Measurements from ENCODE around the gene UBE2S.

Gene UBE2S

DNA sequence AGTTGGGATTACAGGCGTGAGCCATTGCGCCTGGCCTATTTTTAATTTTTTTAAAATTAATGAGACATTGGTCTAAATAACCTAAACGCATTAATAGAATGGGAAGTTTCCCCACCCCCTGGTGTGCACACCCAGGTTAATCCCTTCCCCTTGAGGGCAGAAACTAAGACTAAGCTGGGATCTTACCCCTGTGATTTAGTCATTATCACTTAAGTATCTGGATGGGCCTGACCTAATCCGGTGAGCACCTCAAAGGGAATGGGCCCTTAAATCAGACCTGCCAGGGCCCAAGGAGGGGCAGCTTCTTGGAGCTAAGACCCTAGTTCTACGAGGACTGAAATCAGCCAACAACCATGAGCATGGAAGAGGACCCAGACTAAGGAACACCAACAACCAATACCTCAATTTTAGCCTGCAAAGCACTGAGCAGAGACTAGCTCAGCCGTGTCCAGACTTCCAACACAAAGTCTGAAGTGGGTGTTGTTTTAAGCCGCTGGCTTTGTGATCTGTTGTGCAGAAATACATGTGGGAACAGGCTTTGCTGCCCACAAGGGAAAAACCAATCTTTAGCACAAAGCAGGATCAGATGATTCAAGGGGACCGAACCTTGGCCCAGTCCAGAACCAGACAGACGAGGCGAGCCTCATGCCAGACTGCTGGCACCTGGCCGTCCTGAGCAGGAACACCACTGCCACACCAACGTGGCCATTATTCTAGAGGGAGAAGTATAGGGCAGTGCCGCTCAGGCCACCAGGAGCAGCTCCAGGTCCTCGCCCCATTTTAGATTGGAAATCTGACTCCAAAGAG is 7.1 kb downstream of the UBE2S start:
- DNase-seq (no peak), ATAC-seq (no peak)
- no peak overlapping the region for H3K4me3 Mint-ChIP-seq
- peak overlapping the region in 1 of 2 donors; percentile 90 for H3K27ac Mint-ChIP-seq
- no peaks in the 10 kb centered on the region for H3K27me3 Mint-ChIP-seq
- H3K9me3 Mint-ChIP-seq, result no peaks in the 10 kb centered on the region
- H3K4me1 Mint-ChIP-seq, result peaks cover 50% of the 10 kb centered on the region

DNA sequence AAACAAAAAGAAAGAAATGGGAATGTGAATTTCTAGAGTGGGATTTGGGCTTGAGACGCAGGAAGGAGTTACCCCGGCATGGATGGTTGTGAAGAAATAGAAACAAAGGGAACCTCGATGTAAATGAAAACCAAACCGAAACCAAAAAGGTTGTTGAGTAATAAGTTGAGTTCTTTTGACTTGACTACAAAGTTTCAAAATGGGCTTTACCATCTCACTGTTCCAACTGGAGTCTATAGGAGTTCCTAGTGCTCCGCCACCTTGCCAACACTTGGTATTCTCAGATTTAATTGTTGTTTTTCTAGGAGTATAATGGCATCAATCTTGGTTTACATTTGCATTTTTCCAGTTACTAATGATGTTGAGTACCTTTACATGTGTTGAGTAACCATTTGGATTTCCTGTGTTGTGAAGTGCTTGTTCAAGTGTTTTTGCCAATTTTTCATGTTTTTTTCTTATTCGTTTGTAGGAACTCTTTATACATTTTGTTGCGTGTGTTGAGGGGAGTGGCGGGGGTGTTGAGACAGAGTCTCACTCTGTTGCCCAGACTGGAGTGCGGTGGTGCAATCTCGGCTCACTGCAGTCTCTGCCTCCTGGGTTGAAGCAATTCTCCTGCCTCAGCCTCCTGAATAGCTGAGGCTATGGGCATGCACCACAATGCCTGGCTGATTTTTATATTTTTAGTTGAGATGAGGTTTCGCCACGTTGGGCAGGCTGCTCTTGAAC is 9.2 kb downstream of the UBE2S start:
- H3K4me1 Mint-ChIP-seq, result peaks cover 40% of the 10 kb centered on the region
- H3K4me3 Mint-ChIP-seq, result no peak overlapping the region
- no peaks in the 10 kb centered on the region for H3K27me3 Mint-ChIP-seq
- DNase-seq, result no peak
- H3K27ac Mint-ChIP-seq, result peak overlapping the region in 1 of 2 donors; percentile 10
- H3K9me3 Mint-ChIP-seq, result no peaks in the 10 kb centered on the region
- ATAC-seq, result peak; percentile 47

DNA sequence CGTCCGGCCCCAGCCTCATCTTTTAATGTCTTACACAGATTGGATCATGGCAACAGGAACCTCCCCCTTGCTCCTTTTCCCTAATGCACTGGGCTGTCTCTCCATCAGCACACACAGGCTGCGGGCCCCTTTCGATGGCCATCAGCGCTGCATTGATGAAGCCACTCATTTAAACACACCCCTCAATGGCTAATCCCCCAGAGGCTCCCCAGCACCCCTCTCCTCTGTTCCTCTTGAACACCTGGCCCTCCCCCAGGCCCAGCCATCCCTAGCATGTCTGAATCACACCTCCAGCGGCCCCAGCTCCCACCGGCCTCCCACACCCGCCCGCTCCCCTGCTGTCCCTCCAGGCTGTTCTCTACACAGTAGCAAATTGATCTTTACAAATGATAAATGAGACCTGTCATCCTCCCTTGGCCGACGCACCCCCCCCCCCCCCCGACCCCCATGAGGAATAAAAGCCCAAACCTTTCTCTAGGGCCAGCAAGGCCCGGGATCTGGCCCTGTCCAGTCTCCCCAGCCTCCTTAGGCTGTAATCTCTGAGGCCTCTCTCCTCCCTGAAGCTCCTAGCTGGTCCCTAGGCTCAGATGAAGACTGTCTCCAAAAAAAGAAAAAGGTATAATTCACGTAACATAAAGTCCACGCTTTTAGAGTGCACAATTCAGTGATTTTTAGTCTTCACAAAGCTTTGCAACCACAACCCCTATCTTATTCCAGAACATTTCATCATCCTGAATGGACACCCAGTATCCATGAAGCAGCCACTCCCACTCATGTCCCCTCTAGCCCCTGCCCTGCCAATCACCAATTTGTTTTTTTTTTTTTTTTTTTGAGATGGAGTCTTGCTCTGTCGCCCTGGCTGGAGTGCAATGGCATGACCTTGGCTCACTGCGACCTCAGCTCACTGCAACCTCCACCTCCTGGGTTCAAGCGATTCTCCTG is 14.5 kb downstream of the UBE2S start:
- no peaks in the 10 kb centered on the region for H3K27me3 Mint-ChIP-seq
- peak overlapping the region in 1 of 2 donors; percentile 77 for H3K27ac Mint-ChIP-seq
- no peaks in the 10 kb centered on the region for H3K9me3 Mint-ChIP-seq
- H3K4me1 Mint-ChIP-seq, result peaks cover 44% of the 10 kb centered on the region
- DNase-seq (no peak), ATAC-seq (peak; percentile 19)
- no peak overlapping the region for H3K4me3 Mint-ChIP-seq

DNA sequence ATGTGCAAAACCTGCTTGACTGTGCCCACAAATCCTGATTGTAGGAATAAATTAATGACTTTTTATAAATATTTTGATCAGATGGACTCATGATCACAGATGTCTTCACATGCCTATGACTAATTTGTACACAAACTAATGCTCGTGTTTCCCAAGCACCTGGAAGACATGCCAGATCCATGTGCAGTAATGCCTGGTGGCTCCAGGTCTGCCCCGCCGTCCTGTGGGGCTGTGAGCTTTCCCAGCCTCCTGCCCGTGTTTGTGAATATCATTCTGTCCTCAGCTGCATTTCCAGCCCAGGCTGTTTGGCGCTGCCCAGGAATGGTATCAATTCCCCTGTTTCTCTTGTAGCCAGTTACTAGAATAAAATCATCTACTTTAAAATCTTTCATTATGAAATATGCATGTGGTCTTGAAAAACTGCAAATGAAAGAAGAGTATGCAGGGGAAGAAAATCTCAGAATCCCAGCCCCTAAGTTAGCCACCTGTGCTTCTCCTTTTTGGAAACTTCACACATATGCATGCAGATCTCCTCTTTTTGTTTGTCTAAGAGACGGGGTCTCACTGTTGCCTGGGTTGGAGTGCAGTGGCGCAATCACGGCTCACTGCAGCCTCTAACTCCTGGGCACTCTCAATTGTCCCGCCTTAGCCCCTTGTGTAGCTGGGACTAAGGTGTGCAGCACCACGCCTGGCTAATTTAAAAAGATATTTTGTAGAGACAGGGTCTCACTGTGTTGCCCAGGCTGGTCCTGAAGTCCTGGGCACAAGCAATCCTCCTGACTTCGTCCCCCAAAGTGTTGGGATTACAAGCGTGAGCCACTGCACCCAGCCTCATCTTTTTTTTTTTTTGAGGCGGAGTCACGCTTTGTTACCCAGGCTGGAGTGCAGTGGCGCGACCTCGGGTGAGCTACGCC is 15.6 kb downstream of the UBE2S start:
- DNase-seq (no peak), ATAC-seq (no peak)
- no peak overlapping the region for H3K27ac Mint-ChIP-seq
- no peaks in the 10 kb centered on the region for H3K9me3 Mint-ChIP-seq
- no peak overlapping the region for H3K4me3 Mint-ChIP-seq
- H3K4me1 Mint-ChIP-seq, result peaks cover 51% of the 10 kb centered on the region
- no peaks in the 10 kb centered on the region for H3K27me3 Mint-ChIP-seq

DNA sequence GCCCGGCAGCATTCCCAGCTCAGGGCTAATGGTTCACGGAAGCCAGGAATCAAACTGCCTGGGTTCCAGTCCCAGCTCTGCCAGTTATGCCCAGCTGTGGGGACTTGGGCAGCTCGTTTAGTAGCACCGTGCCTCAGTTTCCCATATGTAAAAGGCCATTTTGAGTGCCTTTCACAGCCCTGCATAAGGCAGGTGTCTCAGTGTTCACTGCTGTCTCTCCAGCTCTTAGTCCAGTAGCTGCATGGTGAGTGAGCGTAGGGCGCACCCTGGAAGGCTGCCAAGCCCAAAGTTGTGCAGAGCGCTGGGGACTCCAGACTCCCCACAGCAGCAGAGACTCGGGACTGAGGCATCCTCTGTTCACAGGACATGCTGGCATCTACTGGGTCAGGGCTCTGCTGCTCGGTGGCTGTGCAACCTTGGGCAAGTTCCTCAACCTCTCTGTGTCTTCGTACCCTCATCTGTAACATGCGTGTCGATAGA is 16.4 kb downstream of the UBE2S start:
- peaks cover 58% of the 10 kb centered on the region for H3K4me1 Mint-ChIP-seq

DNA sequence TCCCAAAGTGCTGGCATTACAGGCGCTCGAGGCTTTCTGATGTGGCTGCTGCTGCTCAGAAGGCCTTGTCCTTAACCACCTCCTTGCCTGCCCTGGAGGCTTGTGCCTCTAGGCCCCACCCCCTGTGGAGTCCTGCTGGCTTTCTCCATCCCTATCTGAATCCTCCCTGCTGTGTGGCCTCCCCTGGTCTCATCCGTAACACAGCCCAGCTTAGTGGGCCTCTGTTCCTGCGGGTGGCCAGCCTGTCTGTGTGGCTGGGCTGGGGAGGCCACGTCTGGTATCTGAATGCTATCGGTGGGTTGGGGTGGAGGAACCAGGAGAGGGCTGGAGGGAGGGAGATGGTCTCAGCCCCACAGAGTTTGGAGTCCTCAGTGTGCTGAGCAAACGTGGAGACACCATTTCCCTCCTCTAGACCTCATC is 17.1 kb downstream of the UBE2S start:
- no peaks in the 10 kb centered on the region for H3K9me3 Mint-ChIP-seq
- ATAC-seq (no peak), DNase-seq (no peak)
- peak overlapping the region; percentile 83 to 88 for H3K27ac Mint-ChIP-seq
- no peaks in the 10 kb centered on the region for H3K27me3 Mint-ChIP-seq
- no peak overlapping the region for H3K4me3 Mint-ChIP-seq
- peaks cover 62% of the 10 kb centered on the region for H3K4me1 Mint-ChIP-seq

More for the DNA sequence above, 16.4 kb downstream of the UBE2S start:
- Mint-ChIP-seq H3K4me3 (no peak overlapping the region), H3K27ac (no peak overlapping the region), H3K27me3 (no peaks in the 10 kb centered on the region), H3K9me3 (no peaks in the 10 kb centered on the region)
- DNase-seq (no peak), ATAC-seq (no peak)

DNA sequence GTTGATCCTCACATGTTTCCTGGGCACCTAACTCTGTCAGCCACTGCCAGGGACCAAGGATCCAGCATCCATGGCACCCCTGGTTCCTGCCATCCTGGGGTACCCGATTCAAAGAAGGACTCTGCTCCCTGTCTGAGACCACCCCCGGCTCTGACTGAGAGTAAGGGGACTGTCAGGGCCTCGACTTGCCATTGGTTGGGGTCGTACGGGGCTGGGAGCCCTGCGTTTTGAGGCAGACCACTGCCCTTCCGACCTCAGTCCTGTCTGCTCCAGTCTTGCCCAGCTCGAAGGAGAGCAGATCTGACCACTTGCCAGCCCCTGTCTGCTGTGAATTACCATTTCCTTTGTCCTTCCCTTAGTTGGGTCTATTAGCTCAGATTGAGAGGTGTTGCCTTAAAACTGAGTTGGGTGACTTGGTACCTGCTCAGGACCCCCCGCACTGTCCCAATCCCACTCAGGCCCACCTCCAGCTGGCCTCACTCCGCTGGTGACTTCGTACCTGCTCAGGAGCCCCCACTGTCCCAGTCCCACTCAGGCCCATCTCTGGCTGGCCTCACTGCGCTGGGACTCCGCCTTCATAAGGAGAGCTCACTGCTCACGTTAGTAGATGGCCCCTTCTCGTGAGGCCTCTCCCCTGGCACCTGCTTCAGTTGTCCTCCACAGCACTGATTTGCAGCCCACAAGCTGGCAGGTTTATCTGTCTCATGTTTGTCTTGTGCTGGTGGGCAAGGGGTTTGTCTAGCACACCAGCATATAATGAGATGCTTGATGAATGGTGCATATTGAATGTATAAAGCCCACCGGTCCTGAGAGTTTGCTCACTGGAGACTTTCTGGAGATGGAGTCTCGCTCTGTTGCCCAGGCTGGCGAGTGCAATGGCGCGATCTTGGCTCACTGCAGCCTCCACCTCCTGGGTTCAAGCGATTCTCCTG is 17.9 kb downstream of the UBE2S start:
- Mint-ChIP-seq H3K9me3 (no peaks in the 10 kb centered on the region), H3K27me3 (no peaks in the 10 kb centered on the region), H3K4me1 (peaks cover 66% of the 10 kb centered on the region), H3K27ac (peak overlapping the region; percentile 58 to 83), H3K4me3 (peak overlapping the region; percentile 23 to 68)
- no peak for ATAC-seq
- no peak for DNase-seq

DNA sequence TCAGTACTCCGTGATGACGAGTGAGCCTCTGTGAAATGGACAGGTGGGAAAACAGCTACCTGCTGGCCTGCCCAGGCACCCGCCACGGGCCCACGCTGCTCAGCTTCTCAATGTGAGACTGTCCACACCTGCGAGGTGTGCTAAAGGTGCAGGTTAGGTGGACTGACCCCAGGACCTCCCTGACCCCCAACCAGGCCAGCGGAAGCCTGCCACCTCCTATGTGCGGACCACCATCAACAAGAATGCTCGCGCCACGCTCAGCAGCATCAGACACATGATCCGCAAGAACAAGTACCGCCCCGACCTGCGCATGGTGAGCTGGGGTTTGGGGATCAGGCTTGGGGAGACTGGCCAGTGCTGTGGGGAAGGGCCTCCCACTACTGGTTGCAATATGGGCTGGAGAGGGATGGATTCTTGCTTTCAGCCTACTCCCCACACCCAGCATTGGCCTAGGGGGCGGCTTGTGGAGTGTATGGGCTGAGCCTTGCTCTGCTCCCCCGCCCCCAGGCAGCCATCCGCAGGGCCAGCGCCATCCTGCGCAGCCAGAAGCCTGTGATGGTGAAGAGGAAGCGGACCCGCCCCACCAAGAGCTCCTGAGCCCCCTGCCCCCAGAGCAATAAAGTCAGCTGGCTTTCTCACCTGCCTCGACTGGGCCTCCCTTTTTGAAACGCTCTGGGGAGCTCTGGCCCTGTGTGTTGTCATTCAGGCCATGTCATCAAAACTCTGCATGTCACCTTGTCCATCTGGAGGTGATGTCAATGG is 19.7 kb downstream of the UBE2S start:
- no peaks in the 10 kb centered on the region for H3K9me3 Mint-ChIP-seq
- peaks cover 69% of the 10 kb centered on the region for H3K4me1 Mint-ChIP-seq
- H3K27me3 Mint-ChIP-seq, result no peaks in the 10 kb centered on the region
- H3K4me3 Mint-ChIP-seq, result peak overlapping the region; percentile 93 to 98
- ATAC-seq (no peak), DNase-seq (no peak)
- H3K27ac Mint-ChIP-seq, result peak overlapping the region; percentile 76 to 79

DNA sequence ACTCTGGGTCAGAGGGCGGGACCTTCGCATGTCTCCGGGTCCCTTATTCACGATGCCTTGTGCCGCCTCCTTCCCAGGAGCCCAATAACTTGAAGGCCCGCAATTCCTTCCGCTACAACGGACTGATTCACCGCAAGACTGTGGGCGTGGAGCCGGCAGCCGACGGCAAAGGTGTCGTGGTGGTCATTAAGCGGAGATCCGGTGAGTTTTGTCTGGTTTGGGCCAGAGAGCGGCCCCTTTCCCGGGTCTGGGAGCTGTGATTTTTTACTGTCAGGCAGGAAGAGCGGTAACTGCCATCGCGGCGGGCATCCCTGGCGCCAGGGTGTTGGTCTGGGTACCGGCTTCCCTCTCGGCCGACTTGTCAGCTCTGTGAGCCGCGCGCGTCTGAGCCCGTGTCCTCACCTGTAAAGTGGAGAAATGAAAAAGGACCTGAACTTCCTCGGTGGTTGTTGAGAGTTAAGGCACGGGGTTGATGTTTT is 21.1 kb downstream of the UBE2S start:
- Mint-ChIP-seq H3K4me3 (peak overlapping the region; percentile 93 to 98), H3K9me3 (peaks cover 0 to 4% of the 10 kb centered on the region in 2 donors), H3K4me1 (peaks cover 80% of the 10 kb centered on the region), H3K27me3 (no peaks in the 10 kb centered on the region), H3K27ac (peak overlapping the region; percentile 99)
- ATAC-seq (no peak), DNase-seq (no peak)

DNA sequence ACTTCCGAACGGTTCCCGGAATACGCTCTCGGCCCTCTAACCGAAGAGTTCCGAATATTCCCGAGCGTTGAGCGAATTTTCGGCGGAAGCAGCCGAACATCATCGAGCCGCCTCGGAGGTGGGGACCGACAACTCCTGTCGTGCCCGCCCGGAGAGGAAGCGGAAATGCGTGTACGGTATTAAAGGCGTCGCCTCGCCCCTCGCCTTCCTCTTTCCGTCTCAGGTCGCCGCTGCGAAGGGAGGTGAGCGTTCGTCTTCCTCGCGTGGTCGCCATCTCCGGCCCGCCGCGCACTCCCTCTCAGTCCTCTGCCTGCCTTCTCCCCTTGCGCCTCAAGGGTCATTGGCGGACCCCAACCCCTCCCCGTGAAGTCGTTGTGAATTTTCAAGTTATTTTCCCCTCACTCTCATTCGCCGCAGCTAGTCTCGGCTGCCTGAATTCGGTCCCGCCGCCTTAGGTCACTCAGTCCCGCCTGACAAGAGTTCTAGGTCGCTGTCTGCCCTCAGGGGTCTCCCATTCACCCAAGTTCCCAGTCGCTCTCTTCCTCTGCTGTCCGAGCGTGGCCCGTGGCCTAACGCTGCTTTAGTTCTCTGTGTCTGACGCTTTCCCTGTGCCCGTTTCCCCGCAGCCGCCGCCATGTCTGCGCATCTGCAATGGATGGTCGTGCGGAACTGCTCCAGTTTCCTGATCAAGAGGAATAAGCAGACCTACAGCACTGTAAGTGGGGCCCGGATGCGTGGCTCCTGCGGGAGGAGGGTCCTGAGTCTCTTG is 21.7 kb downstream of the UBE2S start, which contains the start of gene RPL28:
Gene RPL28, plus strand, starts transcription at position 209 of the 769 bp plus-strand sequence. Its CDS starts 426 bp downstream, at position 635.
- ATAC-seq (peak; percentile 79), DNase-seq (peak; percentile 99)
- H3K4me1 Mint-ChIP-seq, result peaks cover 82% of the 10 kb centered on the region
- peak within 1 kb of the TSS; percentile 93 to 98 for H3K4me3 Mint-ChIP-seq
- no peaks in the 10 kb centered on the region for H3K27me3 Mint-ChIP-seq
- H3K9me3 Mint-ChIP-seq, result peaks cover 0 to 4% of the 10 kb centered on the region in 2 donors
- peak within 1 kb of the TSS; percentile 99 for H3K27ac Mint-ChIP-seq

DNA sequence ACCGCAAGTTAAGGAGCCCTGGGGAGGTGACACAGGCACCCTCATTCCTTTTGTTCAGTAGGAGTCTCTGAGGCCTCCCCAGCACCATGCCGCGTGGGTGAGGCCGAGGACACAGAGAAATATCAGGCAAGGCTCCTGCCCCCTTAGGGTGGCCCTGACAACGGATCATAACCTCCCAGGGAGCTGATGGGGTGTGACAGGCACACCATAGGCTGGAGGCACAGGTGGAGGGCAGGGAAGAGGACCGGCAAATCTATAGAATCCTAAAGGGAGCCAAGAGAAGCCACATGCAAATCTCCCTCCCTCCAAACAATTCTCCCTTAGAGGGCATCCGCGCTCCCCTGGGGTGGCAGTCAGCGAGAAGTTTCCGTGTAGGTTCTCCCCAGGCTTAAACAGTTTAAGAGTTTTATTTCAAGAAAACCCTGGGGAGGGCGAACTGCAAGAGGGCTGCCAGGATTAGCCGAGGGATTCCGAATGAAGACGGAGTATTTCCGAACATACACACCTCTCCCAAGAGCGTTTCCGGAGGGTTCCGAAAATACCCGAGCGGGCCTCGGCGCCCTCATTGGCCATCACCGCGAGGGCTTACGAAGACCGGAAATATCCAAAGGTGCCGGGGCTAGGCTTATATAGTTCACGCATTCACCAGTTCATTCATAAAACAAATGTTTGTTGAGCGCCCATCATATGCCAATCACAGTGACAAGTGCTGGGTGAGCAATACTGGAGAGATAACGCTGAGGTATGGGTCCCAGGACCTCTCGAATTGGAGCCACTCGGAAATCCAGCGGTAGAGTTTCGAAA is 22.5 kb downstream of the UBE2S start:
- H3K4me1 Mint-ChIP-seq, result peaks cover 74% of the 10 kb centered on the region

More for the DNA sequence above, 22.5 kb downstream of the UBE2S start:
- peak overlapping the region; percentile 99 for H3K27ac Mint-ChIP-seq
- peak; percentile 95 for DNase-seq
- H3K9me3 Mint-ChIP-seq, result peaks cover 0 to 4% of the 10 kb centered on the region in 2 donors
- H3K4me3 Mint-ChIP-seq, result peak overlapping the region; percentile 93 to 98
- H3K27me3 Mint-ChIP-seq, result no peaks in the 10 kb centered on the region
- peak; percentile 84 for ATAC-seq

Measured in stimulated activated naive CD8-positive, alpha-beta T cell treated with anti-CD3 and anti-CD28 coated beads, Interleukin-15, amount 100 ng/mL, for 72 hours (primary cell).